MG63 (cell line): Measurements from ENCODE around the gene ARL5C. TPM values are rescaled to one million over a fixed set of nuclear protein-coding genes. Genes with fewer than 3 reads are reported as not detected.

Experiments used
- DNase-seq: peaks from one replicate; pipeline ENCODE4 v3.0.0-alpha.2; 2020
- H3K27me3 ChIP-seq: fragments of 250-450 bp; sonication (Bioruptor Pico); 2 replicates; pipeline ENCODE4 v1.5.1; 2020; ENCODE audit warnings: mild to moderate bottlenecking, moderate library complexity
- H3K36me3 ChIP-seq: fragments of 250-450 bp; sonication (Bioruptor Pico); 2 replicates; pipeline ENCODE4 v1.5.1; 2020; ENCODE audit warnings: mild to moderate bottlenecking, moderate library complexity
- H3K4me3 ChIP-seq: fragments of 250-450 bp; sonication (Bioruptor Pico); 2 replicates; pipeline ENCODE4 v1.5.1; 2020; ENCODE audit warnings: mild to moderate bottlenecking, moderate library complexity
- H3K9me3 ChIP-seq: fragments of 250-450 bp; sonication (Bioruptor Pico); 2 replicates; pipeline ENCODE4 v1.5.1; 2020; ENCODE audit warnings: mild to moderate bottlenecking, moderate library complexity
- total RNA-seq: library from RNA; depleted of rRNA; stranded (reverse); fragments of >200 nt; shearing (Covaris generic); gene quantifications from 2 replicates; pipeline ENCODE4 v1.2.3, GENCODE V29; 2014; ENCODE audit warnings: low replicate concordance

The ARL5C gene
- total RNA-seq, 1 experiment from 2014 or later = not detected

- DNase-seq = peak; percentile 72
- Histone ChIP-seq H3K27me3 (no peaks in the 10 kb centered on the region), H3K36me3 (peaks cover 37% of the 10 kb centered on the region)
Observed at GRCh38 chr17:39196808-39197291, 30.9 kb upstream of the ARL5C start.

GRCh38 chr17:39196241-39196807, 30.4 kb upstream of the ARL5C start:
- DNase-seq = peak; percentile 39
- Histone ChIP-seq H3K36me3 (peaks cover 35% of the 10 kb centered on the region), H3K9me3 (no peaks in the 10 kb centered on the region), H3K4me3 (peak overlapping the region; percentile 80), H3K27me3 (no peaks in the 10 kb centered on the region)

More at GRCh38 chr17:39196808-39197291, 30.9 kb upstream of the ARL5C start:
- peak overlapping the region; percentile 80 for H3K4me3 ChIP-seq
- H3K9me3 ChIP-seq = no peaks in the 10 kb centered on the region

GRCh38 chr17:39195568-39196160, 29.7 kb upstream of the ARL5C start:
- Histone ChIP-seq H3K36me3 (peaks cover 35% of the 10 kb centered on the region), H3K4me3 (no peak overlapping the region), H3K27me3 (no peaks in the 10 kb centered on the region), H3K9me3 (no peaks in the 10 kb centered on the region)
- no peak for DNase-seq

DNA sequence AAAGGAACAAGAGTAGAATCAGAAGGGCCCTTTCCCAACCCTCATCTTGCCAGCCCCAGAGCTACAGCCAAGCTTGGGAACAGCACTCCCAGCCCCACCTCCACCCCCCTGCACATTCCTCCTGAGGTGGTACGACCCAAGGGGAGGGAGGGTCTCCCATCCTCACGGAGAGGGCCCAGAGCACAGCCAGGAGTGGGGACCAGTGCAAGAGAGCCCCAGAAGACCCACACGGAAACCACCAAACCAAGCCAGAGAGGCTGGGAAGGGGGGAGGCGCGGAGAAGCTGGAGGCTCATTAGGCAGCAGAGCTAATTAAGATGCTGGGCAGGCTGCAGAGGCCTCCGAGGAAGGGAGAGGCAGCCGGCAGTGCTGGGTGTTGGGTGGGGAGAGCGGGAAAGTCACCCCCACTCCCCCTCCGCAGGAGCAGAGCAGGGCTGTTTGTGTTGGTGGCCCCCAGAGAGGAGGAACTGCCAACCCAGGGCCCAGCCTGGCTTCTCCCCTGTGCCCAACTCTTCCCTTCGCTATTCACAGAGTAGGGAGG, 29.1 kb upstream of the ARL5C start:
- H3K4me3 ChIP-seq = no peak overlapping the region
- H3K27me3 ChIP-seq = no peaks in the 10 kb centered on the region
- peaks cover 36% of the 10 kb centered on the region for H3K36me3 ChIP-seq
- no peaks in the 10 kb centered on the region for H3K9me3 ChIP-seq
- no peak for DNase-seq

GRCh38 chr17:39194089-39194984, 28.4 kb upstream of the ARL5C start:
- no peak for DNase-seq
- H3K27me3 ChIP-seq = no peaks in the 10 kb centered on the region
- H3K36me3 ChIP-seq = peaks cover 43% of the 10 kb centered on the region
- no peak overlapping the region for H3K4me3 ChIP-seq
- H3K9me3 ChIP-seq = no peaks in the 10 kb centered on the region

GRCh38 chr17:39193346-39193745, 27.4 kb upstream of the ARL5C start:
- Histone ChIP-seq H3K27me3 (no peaks in the 10 kb centered on the region), H3K4me3 (no peak overlapping the region), H3K36me3 (peaks cover 50% of the 10 kb centered on the region), H3K9me3 (no peaks in the 10 kb centered on the region)
- no peak for DNase-seq

GRCh38 chr17:39192901-39193300, 26.9 kb upstream of the ARL5C start:
- Histone ChIP-seq H3K27me3 (no peaks in the 10 kb centered on the region), H3K4me3 (no peak overlapping the region)

DNA sequence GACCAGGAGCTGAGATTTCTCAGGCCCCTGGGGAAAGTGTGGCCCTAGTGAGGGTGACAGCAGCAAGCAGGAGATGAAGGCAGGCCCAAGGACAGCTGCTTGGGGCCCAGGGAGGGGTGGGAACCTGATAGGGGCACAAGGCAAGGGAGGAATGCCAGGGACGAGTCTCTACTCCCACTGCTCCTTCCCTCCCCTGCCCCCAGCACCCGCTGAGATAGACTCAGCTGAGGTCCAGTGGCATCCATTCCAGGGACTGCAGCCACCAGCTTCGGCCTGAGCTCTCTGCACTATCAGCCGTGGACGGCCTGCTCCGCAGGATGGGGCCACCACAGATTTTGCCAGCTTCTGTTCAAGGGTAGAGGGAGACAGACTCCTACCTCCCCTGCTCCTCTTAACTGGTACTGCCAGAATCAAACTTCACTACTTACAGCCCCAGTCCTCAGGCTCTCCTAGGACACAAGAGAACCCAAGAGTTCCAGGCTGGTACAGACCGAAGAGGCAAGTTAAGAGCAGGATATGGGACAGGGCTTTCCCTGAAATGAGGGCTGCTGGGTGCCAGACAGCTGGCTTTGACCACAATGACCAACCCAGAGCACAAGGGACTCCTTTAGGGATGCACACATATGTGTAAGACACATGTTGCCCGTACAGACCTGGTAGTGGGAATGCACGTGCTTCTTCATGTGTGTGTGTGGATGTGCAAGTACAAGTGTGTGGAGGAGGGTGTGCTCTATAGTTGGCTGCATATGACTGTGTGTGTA, 26.0 kb upstream of the ARL5C start:
- Histone ChIP-seq H3K9me3 (no peaks in the 10 kb centered on the region), H3K4me3 (no peak overlapping the region), H3K36me3 (peaks cover 58% of the 10 kb centered on the region), H3K27me3 (no peaks in the 10 kb centered on the region)
- no peak for DNase-seq

More at GRCh38 chr17:39192901-39193300, 26.9 kb upstream of the ARL5C start:
- DNase-seq = no peak
- no peaks in the 10 kb centered on the region for H3K9me3 ChIP-seq
- peaks cover 50% of the 10 kb centered on the region for H3K36me3 ChIP-seq

- no peak for DNase-seq
- Histone ChIP-seq H3K27me3 (no peaks in the 10 kb centered on the region), H3K4me3 (no peak overlapping the region), H3K36me3 (peaks cover 55% of the 10 kb centered on the region), H3K9me3 (no peaks in the 10 kb centered on the region)
Observed at GRCh38 chr17:39187152-39187830, 21.3 kb upstream of the ARL5C start.

DNA sequence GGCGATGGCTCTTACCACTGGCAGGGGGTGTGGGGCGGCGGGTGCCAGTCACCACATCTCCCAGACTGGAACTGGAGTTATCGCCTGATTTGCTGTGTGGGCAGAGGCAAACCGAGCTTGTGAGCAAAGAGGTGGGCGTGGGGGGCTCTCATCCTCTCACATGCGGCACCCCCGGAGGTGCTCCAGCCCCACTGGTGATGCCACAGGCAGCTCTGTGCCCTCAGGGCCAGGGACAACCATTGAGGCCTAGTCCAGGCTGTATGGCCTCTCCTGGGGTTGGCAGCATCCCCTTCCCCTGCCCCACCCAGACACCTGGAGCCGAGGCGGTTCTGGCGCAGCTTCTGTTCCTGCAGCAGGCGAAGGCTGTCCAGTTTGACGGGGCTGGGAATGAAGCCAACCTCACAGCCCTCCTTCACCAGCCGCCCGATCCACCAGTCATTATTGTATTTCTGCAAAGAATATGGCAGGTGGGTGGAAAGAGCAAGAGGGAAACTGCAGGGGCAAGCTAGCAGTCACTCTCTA, 20.6 kb upstream of the ARL5C start:
- DNase-seq = no peak
- H3K4me3 ChIP-seq = no peak overlapping the region
- H3K36me3 ChIP-seq = peaks cover 49% of the 10 kb centered on the region
- H3K27me3 ChIP-seq = no peaks in the 10 kb centered on the region
- no peaks in the 10 kb centered on the region for H3K9me3 ChIP-seq

DNA sequence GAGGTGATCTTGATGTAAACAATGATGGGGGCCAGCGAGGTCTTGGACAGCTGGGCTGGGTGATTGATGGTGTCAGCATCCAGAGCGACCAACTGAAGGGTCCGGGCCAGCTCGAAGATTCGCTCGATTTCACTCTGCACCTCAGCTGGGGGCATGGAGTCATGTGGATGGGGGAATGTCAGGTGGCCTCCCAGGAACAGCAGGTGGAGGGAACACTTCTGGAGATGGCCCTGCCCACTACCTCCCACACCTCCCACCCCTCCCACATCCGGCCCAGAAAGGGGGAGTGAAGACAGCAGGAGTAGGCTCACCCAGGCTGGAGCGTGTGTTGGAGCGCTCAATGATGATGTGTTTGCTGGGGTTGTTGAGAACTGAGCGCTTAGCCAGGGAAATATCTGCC, 17.8 kb upstream of the ARL5C start:
- Histone ChIP-seq H3K9me3 (no peaks in the 10 kb centered on the region), H3K4me3 (no peak overlapping the region), H3K27me3 (no peaks in the 10 kb centered on the region), H3K36me3 (peaks cover 32% of the 10 kb centered on the region)
- no peak for DNase-seq

GRCh38 chr17:39183045-39183444, 17.1 kb upstream of the ARL5C start:
- H3K9me3 ChIP-seq = no peaks in the 10 kb centered on the region
- H3K4me3 ChIP-seq = no peak overlapping the region
- peaks cover 30% of the 10 kb centered on the region for H3K36me3 ChIP-seq
- DNase-seq = no peak
- no peaks in the 10 kb centered on the region for H3K27me3 ChIP-seq

DNA sequence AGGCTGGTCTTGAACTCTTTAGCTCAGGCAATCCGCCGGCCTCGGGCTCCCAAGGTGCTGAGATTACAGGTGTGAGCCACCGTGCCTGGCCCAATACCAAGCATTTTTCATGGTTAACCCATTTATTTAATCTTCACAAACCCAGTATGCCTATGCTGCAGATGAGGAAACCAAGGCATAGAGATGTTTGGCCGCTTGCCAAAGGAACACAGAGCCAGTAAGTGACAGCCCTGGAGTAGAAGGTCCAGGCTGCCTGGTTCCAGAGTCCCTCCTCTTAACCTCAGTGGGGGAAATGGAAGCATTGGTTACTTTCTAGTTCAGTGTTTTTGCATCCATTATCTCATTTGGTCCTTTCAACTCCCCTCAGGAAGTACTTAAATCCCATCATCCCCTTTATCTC, 15.3 kb upstream of the ARL5C start:
- no peak overlapping the region for H3K4me3 ChIP-seq
- H3K27me3 ChIP-seq = no peaks in the 10 kb centered on the region
- H3K36me3 ChIP-seq = peaks cover 35% of the 10 kb centered on the region
- H3K9me3 ChIP-seq = no peaks in the 10 kb centered on the region
- no peak for DNase-seq

DNA sequence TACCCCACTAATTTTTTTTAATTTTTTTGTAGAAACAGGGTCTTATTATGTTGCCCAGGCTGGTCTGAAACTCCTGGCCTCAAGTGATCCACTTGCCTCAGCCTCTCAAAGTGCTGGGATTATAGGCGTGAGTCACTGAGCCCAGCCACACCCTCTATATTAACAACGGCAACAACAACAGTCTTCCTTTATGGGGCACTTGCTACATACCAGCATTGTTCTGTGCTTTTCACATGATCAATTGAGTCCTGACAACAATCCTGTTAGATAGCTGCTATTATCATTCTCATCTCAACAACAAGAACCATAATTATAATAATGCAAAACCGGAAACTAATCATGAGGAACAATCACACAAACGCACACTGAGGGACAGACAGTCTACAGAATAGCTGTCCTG, 12.6 kb upstream of the ARL5C start:
- peak; percentile 65 for DNase-seq
- Histone ChIP-seq H3K27me3 (no peaks in the 10 kb centered on the region), H3K4me3 (no peak overlapping the region)

DNA sequence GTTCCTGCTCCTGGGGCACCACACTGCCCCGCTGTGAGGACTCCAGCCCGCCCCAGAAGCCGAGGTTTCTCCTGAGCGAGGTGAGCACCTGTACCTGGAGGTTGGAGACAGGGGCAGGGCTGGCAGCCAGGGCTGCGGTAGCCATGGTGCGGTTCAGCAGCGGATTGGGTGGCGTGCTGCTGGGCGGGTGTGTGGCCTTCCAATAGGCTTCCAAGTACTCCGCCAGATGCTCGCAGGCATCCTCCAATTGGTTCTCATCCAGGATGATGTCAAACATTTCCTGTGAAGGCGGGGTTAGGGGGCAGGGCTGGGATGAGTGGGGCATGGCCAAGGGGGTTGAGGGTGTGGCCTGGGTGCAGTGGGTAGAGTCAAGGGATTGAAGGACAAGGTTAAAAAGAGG, 11.3 kb upstream of the ARL5C start:
- DNase-seq = peak; percentile 21
- H3K4me3 ChIP-seq = no peak overlapping the region
- peaks cover 42% of the 10 kb centered on the region for H3K36me3 ChIP-seq

More for the DNA sequence above, 12.6 kb upstream of the ARL5C start:
- Histone ChIP-seq H3K36me3 (peaks cover 42% of the 10 kb centered on the region), H3K9me3 (no peaks in the 10 kb centered on the region)

DNA sequence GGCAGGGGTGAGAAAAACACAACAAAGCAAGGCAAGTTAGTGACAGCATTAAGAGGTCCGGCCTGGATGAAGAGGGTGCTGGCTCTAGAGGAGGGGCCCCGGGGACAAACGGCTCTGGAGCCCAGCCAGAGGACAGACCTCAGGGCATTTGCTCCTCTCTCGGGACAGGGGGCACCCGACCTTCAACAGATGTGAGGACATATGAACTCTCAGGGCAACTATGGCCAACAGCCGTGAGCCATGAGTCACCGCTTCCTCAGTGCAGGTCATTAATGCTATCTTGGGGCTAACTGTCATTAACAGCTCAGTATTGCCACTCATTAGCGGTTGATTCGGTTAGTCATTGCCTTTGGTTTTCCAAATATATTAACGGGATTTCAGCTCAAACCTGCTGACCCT, 9.7 kb upstream of the ARL5C start:
- peak; percentile 26 for DNase-seq
- H3K4me3 ChIP-seq = no peak overlapping the region

More for the DNA sequence above, 11.3 kb upstream of the ARL5C start:
- no peaks in the 10 kb centered on the region for H3K9me3 ChIP-seq
- H3K27me3 ChIP-seq = no peaks in the 10 kb centered on the region

More for the DNA sequence above, 9.7 kb upstream of the ARL5C start:
- Histone ChIP-seq H3K36me3 (peaks cover 34% of the 10 kb centered on the region), H3K27me3 (no peaks in the 10 kb centered on the region), H3K9me3 (no peaks in the 10 kb centered on the region)
